Fibroblast of skin of right biceps (primary cell): ENCODE data around the gene FRMD6.
A peak's percentile ranks its signal among the peaks of the same experiment; 100 is the strongest.
"Not testable (repeated sequence)": the region's sequence is repeated elsewhere in the genome, so short reads cannot be mapped to it uniquely, and the experiment has no call there.

Experiments
- DNase-seq: peaks from one replicate; pipeline ENCODE4 v3.0.0-alpha.2; 2013

FRMD6 gene

DNA sequence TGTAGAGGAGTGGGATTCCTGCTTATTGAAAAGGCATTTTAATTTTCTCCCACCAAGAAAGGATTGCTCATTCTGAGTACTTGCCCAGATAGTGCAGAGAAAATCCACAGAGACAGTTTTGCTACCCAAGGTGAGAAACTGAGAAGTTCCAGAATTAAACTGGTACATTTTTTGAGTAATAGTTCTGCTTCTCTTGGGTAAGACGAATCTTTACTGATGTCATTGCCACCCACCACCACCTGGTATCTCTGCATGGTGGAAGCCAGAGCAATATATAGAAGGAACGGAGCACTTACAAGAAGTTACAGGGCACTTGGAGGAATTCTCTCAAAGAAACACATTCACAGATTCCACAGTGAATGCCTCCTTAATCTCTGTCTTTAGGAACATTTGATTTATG, 20.7 kb upstream of the FRMD6 start:
- no peak for DNase-seq

GRCh38 chr14:51633298-51633697, 18.4 kb upstream of the FRMD6 start:
- DNase-seq: not testable (repeated sequence)

DNA sequence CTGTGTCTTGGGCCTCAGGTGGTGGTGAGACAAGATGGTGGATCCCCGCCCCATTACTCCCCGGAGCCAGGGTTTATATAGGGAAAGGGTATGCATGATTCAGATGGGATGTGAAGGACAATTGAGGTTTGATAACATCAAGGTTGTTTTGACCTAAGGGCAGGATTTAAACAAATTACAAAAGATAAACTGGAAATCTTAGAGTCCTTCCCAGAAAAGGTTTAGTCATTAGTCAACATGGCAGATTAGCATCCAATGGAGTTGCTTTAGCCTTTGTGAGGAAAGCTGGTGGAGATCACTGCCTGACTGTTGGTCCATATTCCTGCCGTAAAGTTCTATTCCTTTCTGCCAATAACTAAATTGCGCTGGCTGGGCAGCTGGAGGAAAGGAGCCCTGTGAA, 15.6 kb upstream of the FRMD6 start:
- no peak for DNase-seq

GRCh38 chr14:51638071-51638944, 13.4 kb upstream of the FRMD6 start:
- DNase-seq: peak; percentile 68

- DNase-seq: no peak
Measured at GRCh38 chr14:51639668-51640316, 11.9 kb upstream of the FRMD6 start.

DNA sequence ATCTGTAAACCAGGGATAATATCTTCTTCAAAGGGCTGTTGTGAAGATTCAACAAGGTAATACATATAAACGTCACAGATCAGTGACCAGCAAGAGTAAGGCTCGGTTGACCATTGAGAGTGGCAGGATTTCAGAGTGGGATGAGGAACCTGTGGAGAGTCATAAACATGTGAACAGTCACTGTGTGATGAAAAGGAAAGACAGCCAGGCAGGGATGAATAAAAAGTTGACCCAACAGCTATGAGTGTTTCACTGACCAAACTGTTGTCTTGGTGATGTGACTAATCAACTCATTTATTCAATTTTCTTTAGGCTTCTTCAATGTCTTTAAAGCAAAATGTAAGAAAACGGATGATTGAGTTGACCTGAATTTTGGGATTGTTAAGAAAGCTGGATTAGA, 8.6 kb upstream of the FRMD6 start:
- peak; percentile 87 for DNase-seq

DNA sequence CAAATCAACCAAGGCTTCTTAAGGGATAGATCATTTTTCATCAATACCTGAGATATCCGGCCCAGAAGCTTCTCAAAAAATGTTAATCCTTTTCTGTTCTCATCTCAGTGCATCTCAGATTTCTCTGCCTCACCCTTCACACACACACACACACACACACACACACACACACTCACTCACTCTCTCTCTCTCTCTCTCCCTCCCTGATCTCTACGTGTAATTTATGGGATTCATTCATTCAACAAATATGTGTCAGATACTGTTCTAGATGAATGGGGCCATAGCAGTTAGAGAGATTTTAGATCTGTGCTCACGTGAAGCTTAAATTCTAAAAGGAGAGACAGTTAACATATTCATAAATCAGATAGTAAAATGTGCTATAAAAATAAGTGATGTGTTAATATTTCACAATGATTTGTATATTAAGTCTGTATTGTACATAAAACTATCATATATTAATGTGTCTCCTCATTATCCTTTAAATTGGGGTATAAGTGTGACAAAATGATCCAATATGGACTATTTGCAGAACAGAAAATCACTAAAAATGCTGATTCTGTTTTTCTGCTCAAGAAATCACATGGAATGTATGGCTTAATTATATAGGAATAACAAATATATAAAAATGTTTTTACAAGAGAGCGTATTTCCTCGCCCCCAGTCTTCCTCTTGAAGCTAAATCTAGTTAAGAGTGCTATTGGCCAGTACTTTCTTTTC, 7.3 kb upstream of the FRMD6 start:
- DNase-seq: peak; percentile 86

DNA sequence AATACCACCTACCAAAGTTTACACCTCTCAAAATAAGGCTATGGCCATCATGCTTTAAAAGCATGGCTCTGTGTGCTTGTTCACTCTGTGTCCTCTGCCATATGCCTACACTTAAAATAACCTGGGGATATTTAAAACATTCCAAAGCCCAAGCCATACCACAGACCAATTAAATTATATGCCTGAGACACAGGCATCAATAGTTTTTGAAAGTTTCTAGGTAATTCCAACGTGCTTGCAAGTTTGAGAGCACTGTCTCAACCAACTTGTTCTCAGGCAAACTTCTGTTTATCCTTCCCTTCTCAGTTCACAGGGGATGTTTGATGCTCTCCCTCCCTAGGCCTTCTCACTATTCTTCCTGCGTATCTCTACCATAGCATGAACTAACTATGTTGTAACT, 3.4 kb upstream of the FRMD6 start:
- DNase-seq: no peak

DNA sequence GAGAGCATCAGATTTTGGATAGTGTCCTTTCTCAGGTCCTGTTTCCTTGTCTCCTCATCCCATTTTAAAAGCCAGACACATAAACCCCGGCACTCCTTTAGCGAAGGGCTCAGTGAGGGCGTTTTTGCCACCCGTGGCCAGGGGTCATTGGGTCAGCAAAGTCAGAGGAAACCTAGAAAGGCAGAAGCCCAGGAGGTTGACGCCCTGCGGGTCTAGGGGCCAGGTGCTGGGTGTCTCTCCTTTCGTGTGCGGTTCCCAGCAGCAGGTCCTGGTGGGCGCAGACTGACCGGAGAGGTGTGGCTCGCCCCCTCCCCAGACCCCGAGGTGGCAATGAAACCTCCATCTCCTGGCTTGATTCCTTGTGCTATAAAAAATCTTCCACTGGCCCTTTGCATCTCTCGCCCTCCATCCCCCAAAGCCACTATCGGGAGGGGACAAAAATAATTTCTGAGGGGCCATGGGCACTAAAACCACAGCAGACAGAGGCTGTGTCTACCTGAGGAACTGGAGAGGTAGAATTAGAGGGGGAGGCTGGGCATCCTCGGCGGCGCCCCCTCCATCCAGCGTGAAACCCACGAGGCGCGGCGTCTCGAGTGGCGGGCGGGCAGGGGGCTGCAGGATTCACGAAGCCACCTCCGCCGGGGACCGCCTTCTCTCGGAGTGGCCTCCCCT, 858 bp upstream of the FRMD6 start:
- no peak for DNase-seq

GRCh38 chr14:51652168-51653078, 713 bp downstream of the FRMD6 start:
- no peak for DNase-seq

GRCh38 chr14:51653079-51653774, 1.5 kb downstream of the FRMD6 start:
- DNase-seq: peak; percentile 88

DNA sequence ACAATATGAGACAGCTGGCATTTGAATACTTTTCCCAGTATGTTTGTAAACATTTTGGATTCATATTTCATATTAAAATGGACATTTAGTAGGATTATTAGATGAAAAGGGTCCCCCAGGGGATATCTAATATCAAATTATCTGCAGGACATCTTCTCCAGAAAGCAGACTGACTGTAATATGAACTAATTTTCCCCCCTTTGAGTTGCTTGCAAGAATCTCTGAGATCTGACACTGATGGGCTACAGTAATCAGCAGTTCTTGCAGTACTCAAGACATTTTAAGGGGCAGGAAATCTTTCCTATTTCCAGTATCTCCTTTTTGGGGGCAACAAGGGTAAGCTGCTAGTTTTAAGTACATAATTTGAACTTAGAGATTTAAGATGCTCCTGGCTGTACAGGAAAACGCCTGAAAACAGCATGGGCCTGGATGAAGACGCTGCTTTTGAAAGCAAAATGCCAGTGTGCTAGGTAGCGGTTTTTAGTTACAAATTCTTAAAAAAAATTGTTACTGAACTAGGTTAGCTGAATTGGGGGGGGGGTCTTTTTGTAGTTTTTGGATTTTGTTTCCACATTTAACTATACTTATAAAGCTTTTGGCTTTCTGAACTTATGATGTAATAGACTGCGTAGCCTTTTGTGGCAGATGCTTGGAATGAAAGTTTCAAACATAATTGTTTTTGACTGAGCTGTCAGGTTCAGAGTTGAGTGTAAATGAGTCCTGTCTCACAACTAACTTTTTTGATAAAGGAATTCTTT, 2.2 kb downstream of the FRMD6 start:
- peak; percentile 50 for DNase-seq

DNA sequence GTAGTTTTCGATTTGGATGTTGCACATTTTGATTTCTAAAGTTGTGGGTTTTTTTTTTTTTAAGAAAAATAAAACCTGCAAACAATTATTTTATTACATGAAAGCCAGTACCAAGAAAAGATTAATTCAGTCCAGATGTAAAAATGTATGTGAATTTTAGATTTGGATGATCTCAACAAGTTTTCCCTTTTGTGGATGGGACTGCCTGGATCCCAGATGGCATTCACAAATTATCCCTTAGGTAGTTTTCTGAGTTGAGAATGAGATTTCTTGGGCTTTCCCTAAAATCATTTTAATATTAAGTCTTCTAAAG, 2.8 kb downstream of the FRMD6 start:
- DNase-seq: no peak

DNA sequence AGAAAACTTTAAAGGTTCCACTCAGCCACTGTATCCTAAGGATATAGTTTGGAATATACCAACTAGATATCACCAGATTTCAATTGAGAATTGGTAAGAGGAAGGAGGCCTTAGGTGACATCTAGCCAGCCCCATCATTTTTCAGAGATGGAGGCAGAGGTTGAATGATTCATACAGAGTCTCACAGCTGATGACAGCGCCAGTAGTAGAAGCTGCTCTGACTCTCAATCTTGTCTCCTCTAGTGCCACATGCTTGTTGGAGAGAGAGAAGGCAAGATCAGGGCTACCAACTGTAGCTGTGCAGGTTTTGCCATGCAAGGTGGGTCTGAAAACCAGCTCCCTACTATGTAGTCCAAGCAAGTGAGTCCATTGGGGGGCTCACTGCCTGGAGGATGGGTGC, 6.1 kb downstream of the FRMD6 start:
- peak; percentile 69 for DNase-seq

DNA sequence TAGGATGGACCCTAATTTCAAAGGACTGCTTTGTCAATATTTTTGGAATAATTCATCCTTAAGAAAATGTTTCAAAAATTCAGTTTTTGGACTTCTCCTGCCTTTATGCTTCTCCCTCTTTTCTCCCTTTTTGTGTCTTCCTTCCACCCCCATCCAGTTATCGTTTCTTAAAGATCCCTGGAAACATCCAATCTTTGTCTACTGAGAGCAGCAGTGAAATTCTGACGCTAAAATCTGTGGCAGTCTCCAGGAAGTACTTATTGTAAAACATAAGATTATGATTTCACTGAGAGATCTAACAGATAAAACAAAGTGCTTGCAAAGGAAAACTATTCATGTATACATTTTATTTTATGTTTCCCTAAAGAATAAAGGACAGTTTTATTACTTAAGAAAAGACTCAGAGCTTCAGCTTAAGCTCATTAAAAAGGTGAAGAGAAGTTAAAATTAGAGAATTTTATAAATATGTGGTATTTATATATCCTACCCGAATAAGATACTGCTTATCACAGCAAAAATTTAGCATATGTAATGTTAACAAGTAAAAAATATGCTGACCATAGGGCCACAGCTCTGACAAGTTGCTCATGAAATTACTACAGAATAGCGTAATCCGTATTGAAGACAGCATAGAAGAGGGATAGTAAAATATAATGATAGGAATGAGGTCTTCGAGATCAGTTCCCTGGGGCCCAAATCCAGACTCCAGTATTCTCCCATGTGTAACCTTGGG, 6.9 kb downstream of the FRMD6 start:
- DNase-seq: no peak

- DNase-seq: no peak
Measured at GRCh38 chr14:51660741-51661140, 9.0 kb downstream of the FRMD6 start.

GRCh38 chr14:51661504-51661903, 9.8 kb downstream of the FRMD6 start:
- no peak for DNase-seq

GRCh38 chr14:51663783-51664326, 12.1 kb downstream of the FRMD6 start:
- DNase-seq: no peak

DNA sequence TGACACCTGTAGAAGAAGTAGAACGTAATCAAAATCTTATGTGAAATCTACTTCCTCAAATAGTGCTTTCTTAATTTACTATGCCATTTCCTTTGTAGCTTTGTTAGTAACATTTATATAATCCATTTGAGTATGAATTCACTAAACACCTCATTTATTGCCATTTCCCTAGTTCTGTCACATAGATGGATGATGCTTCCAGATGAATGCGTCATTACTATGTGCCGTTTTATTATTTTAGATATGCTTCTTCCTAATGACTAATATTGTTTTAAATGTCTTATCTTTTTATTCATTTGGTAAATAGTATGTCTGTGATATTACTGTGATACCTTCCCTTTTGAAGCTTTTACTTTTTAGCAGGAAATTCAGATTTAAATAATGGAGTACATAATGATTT, 14.4 kb downstream of the FRMD6 start:
- DNase-seq: no peak

GRCh38 chr14:51666826-51667225, 15.1 kb downstream of the FRMD6 start:
- DNase-seq: no peak
